ENCODE measurements around the gene WNT7B.

GRCh38 chr22:45966895-45967365 lies 10.0 kb downstream of the WNT7B start:
- no peak for TF ChIP-seq CTCF (IDR thresholded peaks at IDR 0.05)
- no peak for TF ChIP-seq POLR2AphosphoS5 (IDR thresholded peaks at IDR 0.05; ENCODE audit: low read depth, low read length)
- TF ChIP-seq CHD2 (IDR thresholded peaks at IDR 0.05; ENCODE audit: low read length, partially characterized antibody), result no peak
- TF ChIP-seq ZBTB33 (IDR thresholded peaks at IDR 0.05; ENCODE audit: borderline replicate concordance, low read depth), result no peak
- no peak for TF ChIP-seq ELF1 (IDR thresholded peaks at IDR 0.05)
- TF ChIP-seq TAF1 (IDR thresholded peaks at IDR 0.05; ENCODE audit: borderline replicate concordance, low read depth, low read length), result no peak
- TF ChIP-seq YY1 (IDR thresholded peaks at IDR 0.05; ENCODE audit: low read depth), result no peak
- no peak for TF ChIP-seq FOXJ3 (CRISPR knock-in tag; IDR thresholded peaks at IDR 0.05)
- TF ChIP-seq JUND (IDR thresholded peaks at IDR 0.05), result no peak
- TF ChIP-seq FOXM1 (IDR thresholded peaks at IDR 0.05; ENCODE audit: low read depth), result no peak
- no peak for TF ChIP-seq EP300 (IDR thresholded peaks at IDR 0.05; ENCODE audit: borderline replicate concordance in 1 of 2, low read depth in 1 of 2, low read length in 1 of 2)
- no peak for TF ChIP-seq EZH2phosphoT487 (IDR thresholded peaks at IDR 0.05; ENCODE audit: borderline replicate concordance, low read depth)
- TF ChIP-seq USF2 (IDR thresholded peaks at IDR 0.05; ENCODE audit: borderline replicate concordance, low read depth, low read length), result no peak
